Transverse colon (tissue), 4 donors: ENCODE measurements around the gene RFXANK. TPM values are rescaled to one million over a fixed set of nuclear protein-coding genes. Genes with fewer than 3 reads are reported as not detected.

Source experiments
- DNase-seq: peaks from one replicate; pipeline ENCODE4 v3.0.0-alpha.2; 2019
- H3K27ac ChIP-seq, 4 donors: fragments of 200-600 bp; sonication (generic); 2 replicates each; pipeline ENCODE4 v1.5.1; 2016 to 2018; ENCODE audit warnings: inconsistent platforms in 4 of 4
- H3K27me3 ChIP-seq: fragments of 200-600 bp; sonication (generic); 2 replicates; pipeline ENCODE4 v1.5.1; 2017; ENCODE audit warnings: inconsistent platforms
- H3K36me3 ChIP-seq, 4 donors: fragments of 200-600 bp; sonication (generic); 2 replicates each; pipeline ENCODE4 v1.5.1; 2017 to 2019; ENCODE audit warnings: inconsistent platforms in 4 of 4
- H3K4me1 ChIP-seq, 4 donors: fragments of 200-600 bp; sonication (generic); 2 replicates each; pipeline ENCODE4 v1.5.1; 2017 to 2020; ENCODE audit warnings: inconsistent platforms in 4 of 4
- H3K4me3 ChIP-seq, 4 donors: fragments of 200-600 bp; sonication (generic); 1 replicate in 1 of 4; 2 replicates in 3 of 4; pipeline versions ENCODE4 v1.5.1 to v1.6.1; 2017 to 2019; ENCODE audit warnings: inconsistent platforms in 4 of 4
- H3K9me3 ChIP-seq, 2 donors: fragments of 200-600 bp; sonication (generic); 2 replicates each; pipeline ENCODE4 v1.5.1; 2017 to 2019; ENCODE audit warnings: inconsistent platforms in 2 of 2
- EP300 ChIP-seq: sonication (generic); formaldehyde crosslinking; IDR thresholded peaks from one replicate; pipeline ENCODE4 v1.6.1; 2017; ENCODE audit warnings: antibody characterized with exemption, low read depth
- POLR2A ChIP-seq: fragments of 450-650 bp; IDR thresholded peaks from one replicate; pipeline ENCODE4 v1.6.1; 2016; ENCODE audit warnings: antibody characterized with exemption, mild to moderate bottlenecking, moderate library complexity
- POLR2AphosphoS5 ChIP-seq, 3 donors: sonication (generic); formaldehyde crosslinking; IDR thresholded peaks; one replicate each; pipeline ENCODE4 v1.6.1; 2016; ENCODE audit warnings: antibody characterized with exemption in 3 of 3
- WGBS, 2 donors: methylation state at CpG; one replicate each; pipeline ENCODE4 v1.1.5; 2018; ENCODE audit warnings: low coverage in 1 of 2; 5-methylcytosine and 5-hydroxymethylcytosine counted together
- in situ Hi-C, 4 donors: fragments of 200-750 bp; cut with MboI; loops; one replicate each; pipeline versions ENCODE4 v1.15.0 to v1.15.1; 2017; ENCODE audit warnings: low sequenced_read_pairs in 3 of 4, low pct_ligation_motif_present in 1 of 4, low pct_unique_long_range_greater_than_20kb in 1 of 4
- intact Hi-C: fragments of 100-400 bp; cut with DNase I; formaldehyde crosslinking; loops from one replicate; pipeline ENCODE4 v1.15.1; 2023; ENCODE audit warnings: low total_unique reads
- total RNA-seq, 4 donors: library from RNA; depleted of rRNA; stranded (reverse); fragments of >200 nt; gene quantifications; one replicate each; pipeline ENCODE4 v1.1.0, GENCODE V29; 2016
- TF ChIP-seq, protein P1 (sequence below), 5 experiments: fragments of 200-600 bp in 3 of 5; fragments of 450-650 bp in 2 of 5; sonication (generic) in 3 of 5; IDR thresholded peaks; 1 replicate in 2 of 5; 2 replicates in 3 of 5; pipeline ENCODE4 v1.5.1; 2016 to 2017; ENCODE audit warnings: antibody characterized with exemption in 5 of 5, inconsistent platforms in 3 of 5, mild to moderate bottlenecking in 2 of 5, moderate library complexity in 1 of 5

The RFXANK gene
- total RNA-seq, 4 donors from 2014 or later = 35.9 to 51.1 (median 48.6) TPM

DNA sequence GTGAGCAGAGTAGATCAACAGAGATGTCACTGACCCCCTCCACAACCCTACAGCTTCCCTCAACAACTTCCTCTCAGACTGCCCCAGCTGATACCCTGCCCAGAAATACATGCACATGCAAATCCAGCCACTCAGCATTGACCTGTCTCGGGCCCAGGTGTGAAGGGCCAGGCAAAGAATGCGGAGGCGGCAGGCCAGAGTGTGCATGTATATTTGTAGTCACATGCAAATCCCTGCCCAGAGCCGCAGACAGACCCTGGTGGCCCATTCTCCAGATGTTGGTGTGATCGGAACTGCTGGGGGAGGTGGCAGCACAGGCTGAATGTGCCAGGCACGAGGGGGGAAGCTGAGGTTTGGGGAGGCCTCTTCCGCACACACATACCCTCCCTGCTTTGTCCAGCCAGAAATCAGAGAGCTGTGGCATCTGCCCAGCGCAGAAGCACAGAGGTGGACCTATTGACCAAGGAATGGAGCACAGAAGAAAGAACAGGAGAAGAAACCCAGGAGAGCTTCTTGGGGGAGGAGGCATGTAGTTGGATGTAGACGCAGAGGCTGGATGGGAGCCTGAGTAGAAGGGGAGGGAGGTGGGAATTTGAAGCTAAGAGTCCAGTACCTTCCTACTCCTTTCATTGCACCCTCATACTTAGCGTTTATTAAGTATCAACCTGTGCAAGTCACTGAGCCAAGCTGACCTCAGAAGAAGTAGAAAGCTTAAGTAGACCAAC is 36.4 kb upstream of the RFXANK start:
- peak overlapping the region in 1 of 4 donors; percentile 37 for H3K27ac ChIP-seq

DNA sequence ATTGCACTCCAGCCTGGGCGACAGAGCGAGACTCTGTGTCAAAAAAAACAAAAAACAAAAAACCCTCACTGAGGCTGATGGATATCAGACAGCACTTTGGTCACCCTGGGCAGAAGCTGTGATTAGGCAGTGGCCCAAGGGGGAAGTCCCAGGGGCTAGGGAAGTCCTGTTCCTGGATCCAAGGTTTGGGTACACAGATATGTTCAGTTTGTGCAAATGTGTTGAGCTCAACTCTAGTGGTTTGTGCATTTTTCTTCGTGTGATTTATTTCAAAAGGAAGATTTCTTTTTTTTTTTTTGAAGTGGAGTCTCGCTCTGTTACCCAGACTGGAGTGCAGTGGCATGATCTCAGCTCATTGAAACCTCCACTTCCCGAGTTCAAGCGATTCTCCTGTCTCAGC is 34.2 kb upstream of the RFXANK start:
- Histone ChIP-seq H3K4me3 (no peak overlapping the region), H3K36me3 (no peaks in the 10 kb centered on the region), H3K27ac (no peak overlapping the region), H3K27me3 (no peaks in the 10 kb centered on the region), H3K9me3 (no peaks in the 10 kb centered on the region), H3K4me1 (no peaks in the 10 kb centered on the region)
- no peak for TF ChIP-seq POLR2AphosphoS5 (IDR thresholded peaks at IDR 0.05)
- TF ChIP-seq, protein P1, sequence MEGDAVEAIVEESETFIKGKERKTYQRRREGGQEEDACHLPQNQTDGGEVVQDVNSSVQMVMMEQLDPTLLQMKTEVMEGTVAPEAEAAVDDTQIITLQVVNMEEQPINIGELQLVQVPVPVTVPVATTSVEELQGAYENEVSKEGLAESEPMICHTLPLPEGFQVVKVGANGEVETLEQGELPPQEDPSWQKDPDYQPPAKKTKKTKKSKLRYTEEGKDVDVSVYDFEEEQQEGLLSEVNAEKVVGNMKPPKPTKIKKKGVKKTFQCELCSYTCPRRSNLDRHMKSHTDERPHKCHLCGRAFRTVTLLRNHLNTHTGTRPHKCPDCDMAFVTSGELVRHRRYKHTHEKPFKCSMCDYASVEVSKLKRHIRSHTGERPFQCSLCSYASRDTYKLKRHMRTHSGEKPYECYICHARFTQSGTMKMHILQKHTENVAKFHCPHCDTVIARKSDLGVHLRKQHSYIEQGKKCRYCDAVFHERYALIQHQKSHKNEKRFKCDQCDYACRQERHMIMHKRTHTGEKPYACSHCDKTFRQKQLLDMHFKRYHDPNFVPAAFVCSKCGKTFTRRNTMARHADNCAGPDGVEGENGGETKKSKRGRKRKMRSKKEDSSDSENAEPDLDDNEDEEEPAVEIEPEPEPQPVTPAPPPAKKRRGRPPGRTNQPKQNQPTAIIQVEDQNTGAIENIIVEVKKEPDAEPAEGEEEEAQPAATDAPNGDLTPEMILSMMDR (IDR thresholded peaks at IDR 0.05) = no peak
- no peak for TF ChIP-seq POLR2A
- no peak for TF ChIP-seq EP300
- no peak for DNase-seq
- intact Hi-C loops = no loop called here
- 62 to 81% methylated on average over 1 to 6 of the region's 6 CpGs for WGBS, 2 donors
- in situ Hi-C loops = no loop called here

More for the DNA sequence above, 36.4 kb upstream of the RFXANK start:
- TF ChIP-seq EP300 (no peak), POLR2A (no peak), POLR2AphosphoS5 (IDR thresholded peaks at IDR 0.05) (no peak)
- TF ChIP-seq, protein P1 (IDR thresholded peaks at IDR 0.05) = no peak
- in situ Hi-C loops = no loop called here
- Histone ChIP-seq H3K36me3 (no peaks in the 10 kb centered on the region), H3K27me3 (no peaks in the 10 kb centered on the region), H3K4me1 (no peaks in the 10 kb centered on the region), H3K9me3 (no peaks in the 10 kb centered on the region), H3K4me3 (no peak overlapping the region)
- 75 to 83% methylated on average over 1 to 10 of the region's 10 CpGs for WGBS, 2 donors
- peak; percentile 69 for DNase-seq
- intact Hi-C loops = no loop called here

DNA sequence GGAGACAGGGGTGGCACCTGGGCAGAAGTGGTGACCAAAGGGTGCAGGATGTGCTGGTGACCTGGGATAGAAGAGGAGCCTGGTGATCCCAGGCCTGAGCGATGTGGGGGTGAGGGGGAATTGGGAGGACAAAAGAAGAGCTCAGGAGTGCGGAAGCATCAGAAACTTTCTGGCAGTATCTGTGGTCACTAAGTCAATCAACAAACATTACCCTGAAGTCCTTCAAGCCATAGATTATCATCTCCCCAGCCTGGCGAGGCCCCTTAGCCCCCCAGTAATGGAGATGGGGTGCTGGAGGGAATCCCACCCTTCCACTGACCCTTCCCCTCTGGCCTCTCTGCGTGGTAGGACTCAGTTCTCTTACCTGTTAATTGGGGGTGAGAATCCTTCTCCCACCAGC is 32.5 kb upstream of the RFXANK start:
- Histone ChIP-seq H3K27me3 (no peaks in the 10 kb centered on the region), H3K4me1 (no peaks in the 10 kb centered on the region), H3K9me3 (no peaks in the 10 kb centered on the region), H3K4me3 (no peak overlapping the region), H3K36me3 (no peaks in the 10 kb centered on the region), H3K27ac (no peak overlapping the region)
- DNase-seq = no peak
- TF ChIP-seq POLR2AphosphoS5 (IDR thresholded peaks at IDR 0.05) = no peak
- no peak for TF ChIP-seq EP300
- TF ChIP-seq, protein P1 (IDR thresholded peaks at IDR 0.05) = no peak
- TF ChIP-seq POLR2A = no peak
- intact Hi-C loops (no loop called here), in situ Hi-C loops (no loop called here)
- WGBS, 2 donors = 80 to 92% methylated on average over 1 to 4 of the region's 4 CpGs

DNA sequence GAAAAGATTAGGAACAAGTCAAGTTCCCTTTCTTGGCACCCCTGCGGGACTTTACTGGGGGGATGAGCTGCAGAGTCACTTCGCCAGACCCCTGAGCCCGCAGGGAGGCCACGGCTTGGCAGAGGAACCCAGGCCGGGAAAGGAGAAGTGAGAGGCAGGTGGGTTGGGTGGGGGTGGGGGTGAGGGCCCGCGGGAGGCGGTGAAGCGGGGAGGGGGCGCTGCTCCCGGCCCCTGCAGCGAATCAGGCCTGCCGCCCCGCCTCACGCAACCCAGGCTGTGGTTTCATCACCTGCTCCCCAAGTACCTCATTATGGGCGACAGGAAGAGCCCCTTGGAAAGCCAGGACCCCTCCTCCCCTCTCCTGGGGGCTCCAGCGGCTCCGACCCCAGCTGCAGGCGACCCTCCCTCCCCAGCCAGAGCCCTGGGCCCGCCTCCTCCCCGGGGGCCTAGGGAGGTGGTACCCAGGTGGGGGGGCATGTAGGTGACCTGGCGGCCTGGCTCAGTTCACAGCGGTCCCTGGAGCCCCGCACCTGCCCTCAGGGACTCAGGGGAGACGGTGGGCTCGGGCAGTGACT is 31.5 kb upstream of the RFXANK start:
- peak; percentile 48 for DNase-seq
- WGBS, 2 donors = 73% methylated on average over 23 of the region's 26 CpGs; no CpG with 5 or more reads in 1 of the 2 donors
- TF ChIP-seq, protein P1 (IDR thresholded peaks at IDR 0.05) = no peak
- TF ChIP-seq EP300 (no peak), POLR2AphosphoS5 (IDR thresholded peaks at IDR 0.05) (no peak), POLR2A (no peak)
- Histone ChIP-seq H3K4me1 (no peaks in the 10 kb centered on the region), H3K27me3 (no peaks in the 10 kb centered on the region), H3K27ac (peak overlapping the region in 1 of 4 donors; percentile 48), H3K36me3 (no peaks in the 10 kb centered on the region), H3K9me3 (no peaks in the 10 kb centered on the region), H3K4me3 (no peak overlapping the region)
- in situ Hi-C loops (no loop called here), intact Hi-C loops (no loop called here)
